ENCODE data around the gene ACACA.

DNA sequence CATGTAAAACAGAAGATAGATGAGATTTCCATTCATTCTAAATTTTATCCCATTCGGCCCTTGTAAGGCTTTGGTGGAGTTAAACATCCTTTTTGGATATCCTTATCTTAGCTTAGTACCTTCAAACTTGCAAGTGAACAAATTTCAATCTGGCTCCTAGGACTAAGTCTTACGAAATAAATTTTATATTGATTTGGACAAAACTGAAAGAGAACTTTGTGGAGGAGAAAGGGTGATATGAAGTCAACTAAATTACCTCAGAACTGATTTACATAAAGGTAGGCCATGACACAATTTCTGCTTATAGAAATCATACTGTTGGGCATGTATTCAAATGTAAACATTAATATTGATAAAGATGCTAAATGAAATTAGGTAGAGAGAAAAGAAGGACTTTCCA is 206.1 kb downstream of the ACACA start:
- no peak for TF ChIP-seq POLR2A (IDR thresholded peaks at IDR 0.05; ENCODE audit: low read length)
- no peak for TF ChIP-seq GATA1 (IDR thresholded peaks at IDR 0.05; ENCODE audit: low read depth, low read length)
